DMS153 (cell line): Measurements from ENCODE around the gene CBLIF.
"Not testable (repeated sequence)": the region's sequence is repeated elsewhere in the genome, so short reads cannot be mapped to it uniquely, and the experiment has no call there.

Experiments used
- DNase-seq: peaks from one replicate; lab custom pipeline; 2025; lab: John Stamatoyannopoulos, UW

CBLIF gene

GRCh38 chr11:59847626-59848025, 2.3 kb upstream of the CBLIF start:
- DNase-seq, result no peak

GRCh38 chr11:59846556-59846955, 1.3 kb upstream of the CBLIF start:
- DNase-seq, result no peak

GRCh38 chr11:59842316-59842715, 3.0 kb downstream of the CBLIF start:
- DNase-seq, result no peak

- DNase-seq, result no peak
Measured at GRCh38 chr11:59841514-59841913, 3.8 kb downstream of the CBLIF start.

- DNase-seq, result no peak
Measured at GRCh38 chr11:59839615-59840014, 5.7 kb downstream of the CBLIF start.

- DNase-seq, result no peak
Measured at GRCh38 chr11:59833602-59834001, 11.7 kb downstream of the CBLIF start.

GRCh38 chr11:59829358-59829757, 15.9 kb downstream of the CBLIF start:
- no peak for DNase-seq

- DNase-seq, result peak; percentile 65
Measured at GRCh38 chr11:59822989-59823566, 22.2 kb downstream of the CBLIF start.

- no peak for DNase-seq
Measured at GRCh38 chr11:59818572-59818971, 26.7 kb downstream of the CBLIF start.

- not testable (repeated sequence) for DNase-seq
Measured at GRCh38 chr11:59816434-59816833, 28.9 kb downstream of the CBLIF start.

GRCh38 chr11:59815754-59816153, 29.5 kb downstream of the CBLIF start:
- no peak for DNase-seq

GRCh38 chr11:59814021-59814420, 31.3 kb downstream of the CBLIF start:
- DNase-seq, result no peak

- no peak for DNase-seq
Measured at GRCh38 chr11:59813364-59813763, 31.9 kb downstream of the CBLIF start.

- no peak for DNase-seq
Measured at GRCh38 chr11:59812220-59812619, 33.1 kb downstream of the CBLIF start.

- no peak for DNase-seq
Measured at GRCh38 chr11:59810911-59811259, 34.4 kb downstream of the CBLIF start.

GRCh38 chr11:59810189-59810910, 34.9 kb downstream of the CBLIF start, which contains the start of gene MRPL16:
TSS of gene MRPL16 (minus strand) at chr11:59810778. CDS start at chr11:59810658, 120 bp downstream.
- DNase-seq, result peak; percentile 89

- no peak for DNase-seq
Measured at GRCh38 chr11:59807047-59807610, 38.2 kb downstream of the CBLIF start.

- no peak for DNase-seq
Measured at GRCh38 chr11:59804061-59804460, 41.2 kb downstream of the CBLIF start.

- peak; percentile 11 for DNase-seq
Measured at GRCh38 chr11:59802639-59803176, 42.6 kb downstream of the CBLIF start.

GRCh38 chr11:59801981-59802638, 43.2 kb downstream of the CBLIF start:
- peak; percentile 3 for DNase-seq

- DNase-seq, result no peak
Measured at GRCh38 chr11:59801160-59801706, 44.1 kb downstream of the CBLIF start.

GRCh38 chr11:59800390-59801025, 44.8 kb downstream of the CBLIF start:
- no peak for DNase-seq
